HepG2 (cell line): ENCODE data around the gene APOA1. TPM values are rescaled to one million over a fixed set of nuclear protein-coding genes. Genes with fewer than 3 reads are reported as not detected.

Experiments used
- CHD4 ChIP-seq: fragments of 200-600 bp; sonication (generic); IDR thresholded peaks from 2 replicates; pipeline ENCODE4 v1.7.0; 2017; ENCODE audit warnings: mild to moderate bottlenecking, low read length, borderline replicate concordance
- CREM ChIP-seq, 2 experiments: sonication (generic) in 1 of 2; formaldehyde crosslinking in 1 of 2; IDR thresholded peaks; 2 replicates each; pipeline versions ENCODE4 v1.4.0 to v1.6.1; 2016 to 2020; ENCODE audit warnings: antibody characterized with exemption in 1 of 2, mild to moderate bottlenecking in 1 of 2, missing genetic modification reagents in 1 of 2
- CTCF ChIP-seq: sonication (generic); formaldehyde crosslinking; IDR thresholded peaks from 2 replicates; pipeline ENCODE4 v1.5.0; 2020; ENCODE audit warnings: mild to moderate bottlenecking, missing genetic modification reagents, moderate library complexity
- GPN1 ChIP-seq: sonication (generic); formaldehyde crosslinking; IDR thresholded peaks from 2 replicates; pipeline ENCODE4 v1.5.1; 2020; ENCODE audit warnings: missing genetic modification reagents, borderline replicate concordance
- HNRNPL ChIP-seq: fragments of 200-400 bp; formaldehyde crosslinking; IDR thresholded peaks from 2 replicates; pipeline ENCODE4 v1.6.1; 2017; ENCODE audit warnings: mild to moderate bottlenecking, low read depth, low read length
- ISL2 ChIP-seq: sonication (generic); formaldehyde crosslinking; IDR thresholded peaks from 2 replicates; pipeline ENCODE4 v1.5.0; 2020; ENCODE audit warnings: missing genetic modification reagents
- MIER2 ChIP-seq: IDR thresholded peaks from 2 replicates; pipeline ENCODE4 v1.6.1; 2016; ENCODE audit warnings: missing biosample characterization, missing genetic modification reagents
- NFIB ChIP-seq: sonication (generic); formaldehyde crosslinking; IDR thresholded peaks from 2 replicates; pipeline ENCODE4 v1.9.0; 2021; ENCODE audit warnings: missing genetic modification reagents, mild to moderate bottlenecking, borderline replicate concordance
- ZNF253 ChIP-seq: sonication (generic); formaldehyde crosslinking; IDR thresholded peaks from 2 replicates; pipeline ENCODE4 v1.8.0; 2022; ENCODE audit warnings: mild to moderate bottlenecking, missing genetic modification reagents, borderline replicate concordance
- ZNF263 ChIP-seq: sonication (generic); formaldehyde crosslinking; IDR thresholded peaks from 2 replicates; pipeline ENCODE4 v1.4.0; 2020; ENCODE audit warnings: missing genetic modification reagents
- ZSCAN31 ChIP-seq: sonication (generic); formaldehyde crosslinking; IDR thresholded peaks from 2 replicates; pipeline ENCODE4 v1.5.0; 2020; ENCODE audit warnings: low read depth, mild to moderate bottlenecking, missing genetic modification reagents
- ZXDC ChIP-seq: sonication (generic); formaldehyde crosslinking; IDR thresholded peaks from 2 replicates; pipeline ENCODE4 v1.5.0; 2020; ENCODE audit warnings: mild to moderate bottlenecking, missing genetic modification reagents
- polyA plus RNA-seq, 8 experiments: library from polyadenylated mRNA; depleted of rRNA in 3 of 8; stranded (reverse) in 7 of 8; unstranded in 1 of 8; fragments of >200 nt; fragmentation: Illumina TruSeq in 4 of 8; extraction: Trizol in 4 of 8; gene quantifications; 2 replicates each; pipeline versions ENCODE4 v1.2.1 to v1.2.3, GENCODE V29; 2011 to 2016; ENCODE audit warnings: low read depth in 4 of 8, missing spikeins in 1 of 8, mixed read lengths in 1 of 8; ENCODE audit not compliant: insufficient read depth in 1 of 8
- total RNA-seq, 5 experiments: library from RNA; depleted of rRNA; stranded (reverse); fragments of >200 nt; fragmentation: Illumina TruSeq; extraction: Trizol; gene quantifications; 2 replicates each; pipeline ENCODE4 v1.2.3, GENCODE V29; 2016; ENCODE audit warnings: low read depth in 1 of 5
- TF ChIP-seq, protein P1 (sequence below): sonication (generic); formaldehyde crosslinking; IDR thresholded peaks from 2 replicates; pipeline ENCODE4 v1.4.0; 2020; ENCODE audit warnings: missing genetic modification reagents
- TF ChIP-seq, protein P2 (sequence below): IDR thresholded peaks from 2 replicates; pipeline ENCODE4 v1.6.1; 2016; ENCODE audit warnings: missing compliant biosample characterization, missing genetic modification reagents, borderline replicate concordance
- TF ChIP-seq, protein P3 (sequence below): sonication (generic); formaldehyde crosslinking; IDR thresholded peaks from 2 replicates; pipeline ENCODE4 v1.4.0; 2020; ENCODE audit warnings: missing genetic modification reagents
- TF ChIP-seq, protein P4 (sequence below): sonication (generic); formaldehyde crosslinking; IDR thresholded peaks from 2 replicates; pipeline ENCODE4 v1.4.0; 2020; ENCODE audit warnings: mild to moderate bottlenecking, missing genetic modification reagents

Gene APOA1
- total and polyA plus RNA-seq, 2 of the 13 experiments (the other 11 are each of a cell fraction or from before 2014, with no cell fraction given) = 1,973 to 5,485 TPM

DNA sequence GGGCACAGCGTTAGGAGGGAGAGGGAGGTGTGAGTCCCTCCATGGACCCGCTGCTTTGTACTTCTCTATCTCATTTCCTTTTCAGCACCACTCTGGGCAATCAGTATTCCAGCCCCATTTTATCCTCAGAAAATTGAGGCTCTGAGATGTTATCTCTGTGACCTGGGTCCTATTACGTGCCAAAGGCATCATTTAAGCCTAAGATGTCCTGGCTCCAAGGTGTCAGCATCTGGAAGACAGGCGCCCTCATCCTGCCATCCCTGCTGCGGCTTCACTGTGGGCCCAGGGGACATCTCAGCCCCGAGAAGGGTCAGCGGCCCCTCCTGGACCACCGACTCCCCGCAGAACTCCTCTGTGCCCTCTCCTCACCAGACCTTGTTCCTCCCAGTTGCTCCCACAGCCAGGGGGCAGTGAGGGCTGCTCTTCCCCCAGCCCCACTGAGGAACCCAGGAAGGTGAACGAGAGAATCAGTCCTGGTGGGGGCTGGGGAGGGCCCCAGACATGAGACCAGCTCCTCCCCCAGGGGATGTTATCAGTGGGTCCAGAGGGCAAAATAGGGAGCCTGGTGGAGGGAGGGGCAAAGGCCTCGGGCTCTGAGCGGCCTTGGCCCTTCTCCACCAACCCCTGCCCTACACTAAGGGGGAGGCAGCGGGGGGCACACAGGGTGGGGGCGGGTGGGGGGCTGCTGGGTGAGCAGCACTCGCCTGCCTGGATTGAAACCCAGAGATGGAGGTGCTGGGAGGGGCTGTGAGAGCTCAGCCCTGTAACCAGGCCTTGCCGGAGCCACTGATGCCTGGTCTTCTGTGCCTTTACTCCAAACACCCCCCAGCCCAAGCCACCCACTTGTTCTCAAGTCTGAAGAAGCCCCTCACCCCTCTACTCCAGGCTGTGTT lies 8.5 kb downstream of the APOA1 start (continued):
- TF ChIP-seq, protein P1, sequence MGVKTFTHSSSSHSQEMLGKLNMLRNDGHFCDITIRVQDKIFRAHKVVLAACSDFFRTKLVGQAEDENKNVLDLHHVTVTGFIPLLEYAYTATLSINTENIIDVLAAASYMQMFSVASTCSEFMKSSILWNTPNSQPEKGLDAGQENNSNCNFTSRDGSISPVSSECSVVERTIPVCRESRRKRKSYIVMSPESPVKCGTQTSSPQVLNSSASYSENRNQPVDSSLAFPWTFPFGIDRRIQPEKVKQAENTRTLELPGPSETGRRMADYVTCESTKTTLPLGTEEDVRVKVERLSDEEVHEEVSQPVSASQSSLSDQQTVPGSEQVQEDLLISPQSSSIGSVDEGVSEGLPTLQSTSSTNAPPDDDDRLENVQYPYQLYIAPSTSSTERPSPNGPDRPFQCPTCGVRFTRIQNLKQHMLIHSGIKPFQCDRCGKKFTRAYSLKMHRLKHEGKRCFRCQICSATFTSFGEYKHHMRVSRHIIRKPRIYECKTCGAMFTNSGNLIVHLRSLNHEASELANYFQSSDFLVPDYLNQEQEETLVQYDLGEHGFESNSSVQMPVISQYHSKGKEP (CRISPR knock-in tag) = no peak
- TF ChIP-seq, protein P2, sequence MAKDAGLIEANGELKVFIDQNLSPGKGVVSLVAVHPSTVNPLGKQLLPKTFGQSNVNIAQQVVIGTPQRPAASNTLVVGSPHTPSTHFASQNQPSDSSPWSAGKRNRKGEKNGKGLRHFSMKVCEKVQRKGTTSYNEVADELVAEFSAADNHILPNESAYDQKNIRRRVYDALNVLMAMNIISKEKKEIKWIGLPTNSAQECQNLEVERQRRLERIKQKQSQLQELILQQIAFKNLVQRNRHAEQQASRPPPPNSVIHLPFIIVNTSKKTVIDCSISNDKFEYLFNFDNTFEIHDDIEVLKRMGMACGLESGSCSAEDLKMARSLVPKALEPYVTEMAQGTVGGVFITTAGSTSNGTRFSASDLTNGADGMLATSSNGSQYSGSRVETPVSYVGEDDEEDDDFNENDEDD (CRISPR knock-in tag) = 0 out of 2 replicates have a peak, but pooled peaks have one; percentile 35
- TF ChIP-seq, protein P3, sequence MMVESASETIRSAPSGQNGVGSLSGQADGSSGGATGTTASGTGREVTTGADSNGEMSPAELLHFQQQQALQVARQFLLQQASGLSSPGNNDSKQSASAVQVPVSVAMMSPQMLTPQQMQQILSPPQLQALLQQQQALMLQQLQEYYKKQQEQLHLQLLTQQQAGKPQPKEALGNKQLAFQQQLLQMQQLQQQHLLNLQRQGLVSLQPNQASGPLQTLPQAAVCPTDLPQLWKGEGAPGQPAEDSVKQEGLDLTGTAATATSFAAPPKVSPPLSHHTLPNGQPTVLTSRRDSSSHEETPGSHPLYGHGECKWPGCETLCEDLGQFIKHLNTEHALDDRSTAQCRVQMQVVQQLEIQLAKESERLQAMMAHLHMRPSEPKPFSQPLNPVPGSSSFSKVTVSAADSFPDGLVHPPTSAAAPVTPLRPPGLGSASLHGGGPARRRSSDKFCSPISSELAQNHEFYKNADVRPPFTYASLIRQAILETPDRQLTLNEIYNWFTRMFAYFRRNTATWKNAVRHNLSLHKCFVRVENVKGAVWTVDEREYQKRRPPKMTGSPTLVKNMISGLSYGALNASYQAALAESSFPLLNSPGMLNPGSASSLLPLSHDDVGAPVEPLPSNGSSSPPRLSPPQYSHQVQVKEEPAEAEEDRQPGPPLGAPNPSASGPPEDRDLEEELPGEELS (CRISPR knock-in tag) = peak; percentile 89
- TF ChIP-seq ZNF263 (CRISPR knock-in tag) = peak; percentile 53
- peak; percentile 86 for TF ChIP-seq ISL2 (CRISPR knock-in tag)
- 0 out of 2 replicates have a peak, but pooled peaks have one; percentile 59 for TF ChIP-seq ZSCAN31
- peak; percentile 67; the same call in 1 of the 2 replicates for TF ChIP-seq CHD4
- TF ChIP-seq HNRNPL = peak; percentile 70
- TF ChIP-seq ZXDC = peak; percentile 60; the same call in 1 of the 2 replicates
- no peak for TF ChIP-seq NFIB (CRISPR knock-in tag)
- no peak for TF ChIP-seq GPN1 (CRISPR knock-in tag)
- peak; percentile 69; the same call in 1 of the 2 replicates for TF ChIP-seq CREM (IDR thresholded peaks at IDR 0.05)
- no peak for TF ChIP-seq CREM (CRISPR knock-in tag; IDR thresholded peaks at IDR 0.05)
- peak; percentile 81 for TF ChIP-seq CTCF (CRISPR knock-in tag)
- TF ChIP-seq ZNF253 (CRISPR knock-in tag) = no peak
- TF ChIP-seq, protein P4, sequence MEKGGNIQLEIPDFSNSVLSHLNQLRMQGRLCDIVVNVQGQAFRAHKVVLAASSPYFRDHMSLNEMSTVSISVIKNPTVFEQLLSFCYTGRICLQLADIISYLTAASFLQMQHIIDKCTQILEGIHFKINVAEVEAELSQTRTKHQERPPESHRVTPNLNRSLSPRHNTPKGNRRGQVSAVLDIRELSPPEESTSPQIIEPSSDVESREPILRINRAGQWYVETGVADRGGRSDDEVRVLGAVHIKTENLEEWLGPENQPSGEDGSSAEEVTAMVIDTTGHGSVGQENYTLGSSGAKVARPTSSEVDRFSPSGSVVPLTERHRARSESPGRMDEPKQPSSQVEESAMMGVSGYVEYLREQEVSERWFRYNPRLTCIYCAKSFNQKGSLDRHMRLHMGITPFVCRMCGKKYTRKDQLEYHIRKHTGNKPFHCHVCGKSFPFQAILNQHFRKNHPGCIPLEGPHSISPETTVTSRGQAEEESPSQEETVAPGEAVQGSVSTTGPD (CRISPR knock-in tag) = no peak
- TF ChIP-seq MIER2 (CRISPR knock-in tag) = no peak
